GM18507 (cell line): ENCODE measurements around the gene CHN2.

Source experiments
- DNase-seq: peaks from one replicate; pipeline ENCODE4 v3.0.0; 2011; ENCODE audit warnings: low read depth; ENCODE audit not compliant: insufficient read length; ENCODE audit errors: extremely low spot score
- FAIRE-seq: peaks from 2 replicates; lab custom pipeline; 2011; peaks lifted over from hg19 to GRCh38; lab: Jason Lieb, UNC

The CHN2 gene

GRCh38 chr7:29214056-29214455, 19.5 kb downstream of the CHN2 start:
- no peak for FAIRE-seq
- DNase-seq, result no peak

- FAIRE-seq (no peak), DNase-seq (no peak)
These were observed 20.2 kb downstream of the CHN2 start for GRCh38 chr7:29214816-29215215.

- FAIRE-seq, result no peak
- no peak for DNase-seq
These were observed 21.6 kb downstream of the CHN2 start for GRCh38 chr7:29216128-29216527.

DNA sequence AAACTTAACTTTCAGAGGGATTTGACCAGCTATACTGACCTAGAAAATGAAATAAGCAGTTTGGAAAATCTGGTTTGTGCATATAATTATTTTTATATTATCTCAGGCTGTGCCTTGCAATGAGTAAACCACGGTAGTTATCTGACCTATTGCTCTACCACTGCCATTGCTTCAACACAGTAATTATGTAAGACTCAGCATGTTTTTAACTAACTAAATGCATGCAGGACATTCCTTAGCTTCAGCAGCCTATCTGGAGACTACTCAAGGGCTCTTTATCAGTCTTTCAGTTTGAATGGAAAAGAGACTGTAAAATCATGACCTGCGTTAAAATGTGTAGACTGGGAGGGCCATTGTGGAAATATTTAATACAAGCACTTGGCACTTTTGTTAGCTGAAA, 22.5 kb downstream of the CHN2 start:
- DNase-seq (no peak), FAIRE-seq (no peak)

- FAIRE-seq, result no peak
- no peak for DNase-seq
These were observed 30.2 kb downstream of the CHN2 start for GRCh38 chr7:29224726-29225125.

DNA sequence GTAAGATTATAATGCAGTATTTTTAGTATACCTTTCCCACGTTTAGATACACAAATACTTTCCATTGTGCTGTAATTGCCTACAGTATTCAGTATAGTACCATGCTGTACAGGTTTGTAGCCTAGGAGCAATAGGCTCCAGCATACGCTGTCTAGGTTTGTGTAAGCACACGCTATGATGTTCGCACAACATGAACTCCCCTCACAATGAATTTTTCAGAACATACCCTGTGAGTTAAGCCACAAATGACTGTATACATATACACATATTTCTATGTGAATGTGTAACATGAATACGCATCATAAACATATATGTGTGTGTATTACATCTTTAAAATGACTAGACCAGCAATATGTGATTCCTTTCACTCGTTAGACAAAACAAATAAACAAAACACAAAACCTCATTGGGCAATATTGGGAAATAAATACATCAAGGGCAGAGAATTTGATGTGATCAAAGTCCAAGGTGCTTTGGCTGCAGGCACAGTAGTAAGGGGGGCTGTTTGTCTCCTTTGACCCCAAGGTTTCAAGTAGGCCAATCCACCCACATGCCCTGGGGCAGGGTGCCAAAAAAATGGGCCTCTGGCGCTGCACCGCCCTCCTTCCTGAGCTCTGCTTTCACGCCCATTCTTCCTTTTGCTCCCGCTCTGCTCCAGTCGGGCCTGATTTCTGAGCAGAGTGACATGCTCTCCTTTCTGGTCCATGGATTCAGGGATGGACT, 33.9 kb downstream of the CHN2 start:
- FAIRE-seq (no peak), DNase-seq (no peak)

GRCh38 chr7:29229066-29229465, 34.5 kb downstream of the CHN2 start:
- FAIRE-seq (no peak), DNase-seq (no peak)

GRCh38 chr7:29229946-29230345, 35.4 kb downstream of the CHN2 start:
- FAIRE-seq, result no peak
- DNase-seq, result no peak

DNA sequence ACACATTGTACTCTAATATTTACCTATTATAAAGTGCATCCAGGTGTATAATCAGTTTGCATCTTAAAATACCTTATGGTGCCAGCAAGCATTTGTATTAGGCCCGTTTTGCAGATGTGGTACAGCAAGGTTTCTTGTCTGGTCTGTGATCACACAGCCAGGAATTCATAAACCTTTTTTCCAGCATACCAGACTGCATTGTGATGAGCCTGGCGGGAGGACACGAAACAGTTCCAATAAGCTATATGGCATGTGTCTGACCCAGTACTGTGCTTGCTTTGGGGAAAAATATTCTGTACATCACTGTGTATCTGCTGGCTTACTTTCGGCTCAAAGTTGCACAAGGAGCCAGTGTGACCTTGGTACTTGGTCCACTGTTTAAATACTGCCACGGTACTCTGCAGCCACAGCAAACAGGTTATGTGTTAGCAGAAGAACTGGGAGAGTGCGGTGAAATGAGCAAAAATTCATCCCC, 36.3 kb downstream of the CHN2 start:
- DNase-seq (no peak), FAIRE-seq (no peak)

- FAIRE-seq (no peak), DNase-seq (no peak)
These were observed 37.2 kb downstream of the CHN2 start for GRCh38 chr7:29231671-29232232.

- DNase-seq (no peak), FAIRE-seq (no peak)
These were observed 39.9 kb downstream of the CHN2 start for GRCh38 chr7:29234438-29234837.

GRCh38 chr7:29236071-29236580, 41.6 kb downstream of the CHN2 start:
- DNase-seq, result no peak
- no peak for FAIRE-seq

- no peak for DNase-seq
- no peak for FAIRE-seq
These were observed 42.1 kb downstream of the CHN2 start for GRCh38 chr7:29236649-29237048.

- FAIRE-seq (no peak), DNase-seq (no peak)
These were observed 42.9 kb downstream of the CHN2 start for GRCh38 chr7:29237489-29237888.

GRCh38 chr7:29239638-29240037, 45.1 kb downstream of the CHN2 start:
- FAIRE-seq (no peak), DNase-seq (no peak)

GRCh38 chr7:29242265-29242664, 47.7 kb downstream of the CHN2 start:
- DNase-seq (no peak), FAIRE-seq (no peak)

GRCh38 chr7:29243910-29244655, 49.5 kb downstream of the CHN2 start:
- FAIRE-seq (peak; percentile 71), DNase-seq (no peak)

DNA sequence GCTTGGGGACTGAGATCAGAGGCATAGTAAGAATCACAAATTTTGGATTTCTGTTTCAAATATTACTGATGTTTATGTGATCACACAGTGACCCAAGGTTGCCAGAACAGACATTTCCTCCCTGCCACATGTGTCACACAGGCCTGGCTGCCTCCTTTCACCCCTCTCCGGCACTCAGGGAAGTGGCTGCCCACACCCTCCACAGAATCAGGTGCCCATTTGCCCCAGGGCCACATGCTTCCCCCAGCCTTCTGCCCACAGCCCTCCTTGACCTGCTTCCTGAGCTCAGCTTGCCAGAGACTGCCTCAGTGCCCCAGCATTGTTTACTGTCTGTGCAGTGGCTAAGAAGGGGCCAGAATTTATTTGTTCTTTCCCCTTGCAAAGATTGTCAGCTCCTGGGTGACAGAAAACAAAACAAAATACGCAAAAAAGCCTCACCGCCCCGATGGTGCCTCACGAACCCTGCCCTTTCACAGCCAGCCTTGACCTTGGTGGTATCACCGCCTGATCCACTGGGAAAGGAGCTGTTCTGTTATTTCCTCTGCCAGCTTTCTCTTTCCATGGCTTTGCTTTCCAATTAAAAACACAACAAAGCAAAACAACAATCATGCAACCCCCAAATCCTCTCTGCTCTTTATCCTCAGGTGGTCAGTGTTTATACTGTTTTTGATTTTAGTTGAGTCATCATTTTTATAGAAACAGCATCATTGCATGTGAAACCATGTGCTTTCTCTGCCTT, 52.8 kb downstream of the CHN2 start:
- no peak for FAIRE-seq

DNA sequence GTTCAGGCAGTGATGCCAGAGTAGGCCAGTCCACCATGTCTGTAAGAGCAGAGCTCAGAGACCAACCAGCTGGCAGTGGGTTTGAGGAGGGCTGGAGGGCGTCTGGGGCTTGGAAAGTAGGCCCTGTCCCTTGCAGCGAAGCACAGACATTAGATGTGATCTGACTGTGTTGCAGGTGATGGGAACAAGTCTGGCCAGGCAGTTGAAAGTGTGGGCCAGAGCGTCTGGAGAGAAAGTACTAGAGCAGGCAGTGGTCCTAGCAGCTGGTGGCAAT, 53.3 kb downstream of the CHN2 start:
- DNase-seq (no peak), FAIRE-seq (no peak)

More for the DNA sequence above, 52.8 kb downstream of the CHN2 start:
- DNase-seq, result no peak

DNA sequence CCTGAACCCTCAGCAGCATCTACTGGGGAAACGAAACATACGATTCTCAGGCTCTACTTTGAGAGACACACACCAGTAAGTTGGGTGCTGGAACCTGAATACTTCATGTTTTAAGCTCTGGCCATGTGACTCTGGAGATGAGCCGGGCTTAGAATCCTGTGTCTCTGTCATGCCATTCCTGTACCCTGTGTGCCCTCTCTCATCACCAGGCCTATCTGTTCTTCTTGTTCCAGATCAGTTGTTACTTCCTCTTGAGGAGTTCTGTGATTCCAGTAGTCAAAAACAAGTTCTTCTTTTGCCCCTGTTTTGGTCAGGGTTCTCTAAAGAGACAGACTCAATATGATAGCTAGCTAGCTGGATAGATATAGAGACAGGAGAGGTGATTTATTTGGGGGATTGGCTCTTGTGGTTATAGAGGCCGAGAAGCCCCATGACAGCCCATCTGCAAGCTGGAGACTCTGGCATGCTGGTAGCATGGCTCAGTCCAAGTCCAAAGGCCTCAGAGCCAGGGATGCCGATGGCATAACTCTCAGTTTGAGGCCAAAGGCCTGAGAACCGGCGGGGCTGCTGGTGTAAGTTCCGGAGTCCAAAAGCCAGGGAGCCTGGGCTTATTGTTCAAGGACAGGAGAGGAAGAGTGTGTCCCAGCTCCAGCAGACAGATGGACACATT, 54.3 kb downstream of the CHN2 start:
- FAIRE-seq (no peak), DNase-seq (no peak)
